ENCODE data around the gene PLPPR3.

DNA sequence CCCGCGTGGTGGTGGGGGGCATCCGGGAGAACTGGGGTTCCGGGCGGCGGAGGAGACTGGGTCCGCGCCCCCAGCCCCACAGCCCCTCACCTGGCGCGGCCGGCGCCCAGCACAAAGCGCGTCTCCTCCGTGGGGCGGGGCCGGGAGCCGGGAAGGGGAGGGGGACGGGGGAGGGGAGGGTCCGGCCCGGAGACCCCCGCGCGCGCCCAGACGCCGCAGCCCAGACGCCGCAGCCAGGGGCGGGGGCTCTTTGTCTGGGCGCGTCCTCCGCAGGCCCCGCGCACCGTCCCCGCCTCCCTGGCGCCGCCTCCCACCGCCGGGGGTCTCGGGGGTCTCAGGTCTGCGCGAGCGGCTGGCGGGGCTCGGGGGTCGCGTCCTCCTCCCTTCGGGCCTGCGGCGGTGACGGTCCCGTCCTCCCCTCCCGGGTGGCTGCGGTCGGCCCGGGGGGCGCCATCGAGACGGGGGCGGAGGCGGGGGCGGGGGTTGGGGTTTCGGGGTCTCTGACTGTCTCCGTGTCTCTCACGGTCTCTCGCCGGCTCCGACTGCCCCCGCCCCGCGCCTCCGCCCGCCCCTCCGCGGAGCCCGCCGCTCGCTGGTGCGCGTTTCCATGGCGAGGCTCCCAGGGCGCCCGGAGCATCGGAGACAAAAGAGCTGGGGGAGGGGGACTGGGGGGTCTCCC, at the start of gene PLPPR3:
- TF ChIP-seq, protein P1, sequence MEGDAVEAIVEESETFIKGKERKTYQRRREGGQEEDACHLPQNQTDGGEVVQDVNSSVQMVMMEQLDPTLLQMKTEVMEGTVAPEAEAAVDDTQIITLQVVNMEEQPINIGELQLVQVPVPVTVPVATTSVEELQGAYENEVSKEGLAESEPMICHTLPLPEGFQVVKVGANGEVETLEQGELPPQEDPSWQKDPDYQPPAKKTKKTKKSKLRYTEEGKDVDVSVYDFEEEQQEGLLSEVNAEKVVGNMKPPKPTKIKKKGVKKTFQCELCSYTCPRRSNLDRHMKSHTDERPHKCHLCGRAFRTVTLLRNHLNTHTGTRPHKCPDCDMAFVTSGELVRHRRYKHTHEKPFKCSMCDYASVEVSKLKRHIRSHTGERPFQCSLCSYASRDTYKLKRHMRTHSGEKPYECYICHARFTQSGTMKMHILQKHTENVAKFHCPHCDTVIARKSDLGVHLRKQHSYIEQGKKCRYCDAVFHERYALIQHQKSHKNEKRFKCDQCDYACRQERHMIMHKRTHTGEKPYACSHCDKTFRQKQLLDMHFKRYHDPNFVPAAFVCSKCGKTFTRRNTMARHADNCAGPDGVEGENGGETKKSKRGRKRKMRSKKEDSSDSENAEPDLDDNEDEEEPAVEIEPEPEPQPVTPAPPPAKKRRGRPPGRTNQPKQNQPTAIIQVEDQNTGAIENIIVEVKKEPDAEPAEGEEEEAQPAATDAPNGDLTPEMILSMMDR (IDR thresholded peaks at IDR 0.05): no peak
- no peak for TF ChIP-seq ZFX (IDR thresholded peaks at IDR 0.05; ENCODE audit: borderline replicate concordance)

All from 22Rv1 (cell line).